Adipose tissue (tissue), 3 donors: Measurements from ENCODE around the gene ARL4D. TPM values are rescaled to one million over a fixed set of nuclear protein-coding genes. Genes with fewer than 3 reads are reported as not detected.
A peak's percentile ranks its signal among the peaks of the same experiment; 100 is the strongest.
"Not testable (repeated sequence)": the region's sequence is repeated elsewhere in the genome, so short reads cannot be mapped to it uniquely, and the experiment has no call there.

ENCODE experiments used
- H3K27ac ChIP-seq: one replicate; pipeline ENCODE4 v1.5.1; 2013; ENCODE audit warnings: low read depth, low read length
- WGBS, 3 donors: extraction: QIAGEN DNeasy Blood & Tissue Kit; methylation state at CpG; one replicate each; pipeline ENCODE4 v1.1.7; 2013; 5-methylcytosine and 5-hydroxymethylcytosine counted together
- polyA plus RNA-seq, 3 donors: library from polyadenylated mRNA; stranded (reverse); fragments of 200-250 nt; gene quantifications; one replicate each; pipeline ENCODE4 v1.2.3, GENCODE V29; 2013
- donor health status: healthy with polysubstance abuse.
- donor health status: Bipolar disorder and iron deficiency.
- donor health status: healthy.

The ARL4D gene
- polyA plus RNA-seq, 3 donors = 7.2 to 58.1 (median 15.1) TPM

DNA sequence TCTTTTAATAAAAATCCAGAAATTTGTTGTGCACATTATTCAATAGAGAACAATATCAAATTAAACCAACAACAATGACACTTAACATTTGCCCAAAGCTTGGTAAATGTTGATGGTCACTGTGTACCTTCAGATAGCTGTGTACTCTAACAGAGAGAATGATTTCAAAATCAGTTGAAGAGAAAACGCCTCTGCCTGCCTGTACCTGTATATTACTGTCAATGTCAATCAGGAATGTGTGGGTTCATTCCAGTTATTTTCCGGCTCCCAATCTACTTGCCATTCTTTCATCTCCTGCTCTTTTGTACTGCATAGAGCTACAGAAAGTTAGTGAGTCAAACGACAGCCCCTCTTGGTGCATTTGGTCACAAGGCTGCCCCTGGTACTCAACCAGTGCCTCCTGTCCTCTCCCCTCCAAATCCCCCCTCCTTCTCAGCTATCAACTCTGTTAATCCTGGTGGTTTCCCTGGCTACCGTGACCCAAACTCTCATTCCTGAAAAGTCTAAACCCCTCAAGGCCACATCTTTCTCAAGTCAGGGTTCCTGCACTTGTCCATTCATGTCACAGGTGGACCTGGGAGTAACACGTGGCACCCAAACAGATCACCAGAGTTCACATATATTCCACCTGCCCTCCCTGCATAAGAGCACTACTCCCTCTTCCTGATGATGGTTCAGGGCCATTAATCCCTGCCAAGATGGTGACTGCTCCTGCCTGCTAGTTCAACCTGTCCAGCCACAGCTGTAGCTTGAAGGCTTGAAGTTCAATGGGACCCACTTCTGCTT is 13.6 kb upstream of the ARL4D start:
- WGBS, 3 donors = 33 to 68% (median 58%) methylated on average over 5 of the region's 5 CpGs
- H3K27ac ChIP-seq = no peak overlapping the region

DNA sequence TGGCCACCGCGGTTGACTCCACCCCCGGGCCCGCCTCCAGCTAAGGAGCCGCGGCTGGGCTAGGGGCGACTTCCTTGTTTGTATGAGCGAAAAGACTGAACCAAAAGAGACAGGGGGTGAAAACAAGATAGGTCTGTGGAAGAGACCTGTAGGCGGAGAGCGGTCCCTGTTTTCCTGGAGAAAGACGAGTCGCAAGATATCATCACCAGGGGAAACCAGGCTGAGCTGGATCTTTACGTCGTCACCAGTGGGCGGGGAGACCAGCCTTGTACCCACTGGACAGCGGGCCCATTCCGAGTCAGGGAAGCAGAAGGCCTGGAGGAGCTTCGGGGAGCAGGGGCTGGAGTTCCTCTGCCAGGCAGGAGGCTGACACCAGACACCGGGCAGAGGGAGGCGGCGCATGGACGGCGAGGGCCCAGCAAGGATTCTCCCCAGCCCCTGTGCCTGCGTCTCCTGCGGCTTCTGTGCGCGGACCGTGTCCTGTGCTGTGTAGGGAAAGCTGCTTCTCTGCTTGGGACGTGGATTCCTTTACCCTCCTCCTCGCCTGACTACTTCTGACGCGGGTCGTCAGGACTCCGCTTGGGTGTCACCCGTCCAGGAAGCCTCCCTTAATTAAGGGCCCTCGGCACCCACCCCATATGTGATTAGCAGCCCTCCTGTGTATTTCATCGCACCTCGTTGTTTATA is 10.3 kb upstream of the ARL4D start:
- WGBS, 3 donors = 0 to 1% (median 0%) methylated on average over 36 to 38 of the region's 38 CpGs
- H3K27ac ChIP-seq = peak overlapping the region; percentile 92

GRCh38 chr17:43389046-43389947 is 9.5 kb upstream of the ARL4D start:
- 1 to 2% (median 2%) methylated on average over 33 of the region's 33 CpGs for WGBS, 3 donors
- H3K27ac ChIP-seq = peak overlapping the region; percentile 92

GRCh38 chr17:43392397-43392796 is 6.4 kb upstream of the ARL4D start:
- WGBS, 3 donors = 87 to 89% (median 89%) methylated on average over 6 of the region's 6 CpGs
- H3K27ac ChIP-seq = no peak overlapping the region

DNA sequence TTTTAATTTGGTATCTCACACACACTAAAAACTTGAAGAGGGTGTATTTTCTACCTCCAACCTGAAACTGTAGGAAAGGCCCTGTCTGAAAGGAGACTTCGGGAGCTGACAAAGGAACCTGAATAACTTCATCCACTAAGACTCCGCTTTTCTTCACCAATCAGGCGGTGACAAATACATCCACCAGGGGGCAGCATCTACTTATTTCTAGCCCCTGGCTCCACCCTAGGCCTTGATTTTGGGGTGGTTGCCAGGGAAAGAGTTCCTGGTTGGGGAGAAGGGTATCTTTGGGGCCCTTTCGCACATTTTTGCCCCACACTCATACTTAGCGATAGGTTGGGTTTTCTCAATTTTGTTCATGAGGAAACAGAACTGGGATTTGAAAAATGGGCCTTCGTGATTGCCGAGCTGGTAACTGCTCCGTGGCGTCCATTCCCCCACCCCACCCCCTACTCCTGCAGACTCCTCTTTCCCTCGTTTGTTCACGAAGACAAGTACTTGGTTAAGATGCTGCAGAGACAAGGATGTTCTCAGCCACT is 4.8 kb upstream of the ARL4D start:
- WGBS, 3 donors = 25% methylated on average over 11 of the region's 11 CpGs
- H3K27ac ChIP-seq = no peak overlapping the region

DNA sequence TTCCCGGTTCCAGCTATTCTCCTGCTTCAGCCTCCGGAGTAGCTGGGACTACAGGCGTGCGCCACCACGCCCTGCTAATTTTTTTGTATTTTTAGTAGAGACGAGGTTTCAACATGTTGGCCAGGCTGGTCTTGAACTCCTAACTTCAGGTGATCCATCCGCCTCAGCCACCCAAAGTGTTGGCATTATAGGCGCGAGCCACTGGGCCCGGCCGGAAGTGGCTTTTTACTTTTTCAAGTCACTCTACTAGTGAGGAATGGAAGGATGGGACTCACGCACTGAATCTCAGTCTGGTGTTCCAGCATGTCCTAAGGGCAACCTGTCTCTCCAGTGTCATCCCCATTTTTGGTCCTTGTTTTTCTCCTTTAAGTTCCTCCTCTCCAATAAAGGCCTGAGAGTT is 4.1 kb upstream of the ARL4D start:
- WGBS, 3 donors = 88 to 92% (median 92%) methylated on average over 12 of the region's 12 CpGs
- not testable (repeated sequence) for H3K27ac ChIP-seq

DNA sequence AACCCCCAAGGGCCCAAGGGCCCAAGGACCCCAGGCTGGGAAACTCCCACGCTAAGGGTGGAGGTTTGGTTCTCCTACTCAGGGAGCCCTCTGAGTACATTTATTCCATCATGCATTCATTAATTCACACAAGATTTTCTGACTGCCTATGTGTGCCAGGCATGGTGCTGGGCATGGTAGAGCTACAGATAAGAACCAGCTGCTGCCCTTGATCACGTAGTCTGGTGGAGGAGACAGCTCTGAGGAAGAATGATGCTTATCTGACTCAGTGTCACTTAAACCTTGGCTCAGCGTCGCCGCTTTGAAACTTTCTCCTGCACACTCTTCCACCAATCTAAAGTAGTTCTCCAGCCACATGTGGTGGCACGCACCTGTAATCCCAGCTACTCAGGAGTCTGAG is 3.6 kb upstream of the ARL4D start:
- WGBS, 3 donors = 82 to 97% (median 96%) methylated on average over 6 of the region's 6 CpGs
- no peak overlapping the region for H3K27ac ChIP-seq

DNA sequence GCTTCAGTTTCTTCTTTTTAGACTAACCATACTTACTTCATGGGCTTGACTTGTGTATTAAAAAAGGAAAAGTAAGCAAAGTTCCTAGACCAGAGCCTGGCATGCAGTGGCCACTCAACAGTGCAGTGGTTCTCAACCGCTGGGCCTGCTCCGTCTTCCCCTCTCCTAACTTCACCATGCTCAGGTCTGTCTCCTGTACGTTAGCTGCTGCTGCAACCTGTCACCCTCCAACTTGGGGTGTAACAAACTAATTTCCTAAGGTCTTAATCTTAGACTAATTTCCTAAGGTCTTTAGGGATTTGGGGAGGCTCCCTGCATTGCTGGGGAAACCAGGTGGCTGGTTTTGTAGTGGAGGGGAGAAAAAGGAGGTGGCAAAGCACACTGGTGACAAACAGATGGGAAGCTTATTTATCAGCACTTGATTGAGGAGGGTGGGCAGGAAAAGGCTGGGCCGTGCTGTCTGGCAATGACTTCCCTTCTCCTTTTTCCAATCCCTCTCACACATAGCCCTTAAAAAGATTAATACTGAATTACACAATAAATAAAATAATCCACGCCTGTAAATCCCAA is 2.2 kb upstream of the ARL4D start:
- H3K27ac ChIP-seq = no peak overlapping the region
- WGBS, 3 donors = 69 to 79% (median 71%) methylated on average over 5 of the region's 5 CpGs

- no peak overlapping the region for H3K27ac ChIP-seq
- WGBS, 3 donors = 61 to 89% (median 63%) methylated on average over 28 of the region's 28 CpGs
These were observed 1.1 kb downstream of the ARL4D start for GRCh38 chr17:43399839-43400328.

- 59 to 76% (median 67%) methylated on average over 4 of the region's 4 CpGs for WGBS, 3 donors
- peak overlapping the region; percentile 34 for H3K27ac ChIP-seq
These were observed 2.3 kb downstream of the ARL4D start for GRCh38 chr17:43400943-43401717.

- no peak overlapping the region for H3K27ac ChIP-seq
- 77 to 92% (median 84%) methylated on average over 6 of the region's 6 CpGs for WGBS, 3 donors
These were observed 3.3 kb downstream of the ARL4D start for GRCh38 chr17:43402078-43402477.

DNA sequence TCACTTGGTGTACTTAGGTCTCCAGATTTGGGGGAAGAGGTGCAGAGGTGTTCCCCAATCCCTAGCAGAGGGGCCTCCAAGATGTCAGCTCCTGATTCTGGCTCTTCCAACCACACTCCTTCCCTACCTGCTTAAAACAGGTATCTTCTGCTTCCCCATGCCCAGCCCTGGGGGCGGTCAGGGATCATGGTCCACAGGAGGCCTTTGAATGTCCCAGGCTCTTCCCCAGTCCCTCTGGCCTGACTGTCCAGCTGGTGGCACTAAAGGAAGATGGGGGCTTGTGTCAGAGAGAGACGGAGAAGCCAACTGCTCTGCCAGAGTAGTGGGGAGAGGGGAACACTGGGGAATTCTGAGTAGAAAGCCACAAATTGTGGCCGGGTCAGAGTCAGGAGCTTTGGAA is 3.8 kb downstream of the ARL4D start:
- WGBS, 3 donors = 80 to 87% (median 87%) methylated on average over 3 of the region's 3 CpGs
- no peak overlapping the region for H3K27ac ChIP-seq

GRCh38 chr17:43403846-43404245 is 5.1 kb downstream of the ARL4D start:
- WGBS, 3 donors = 67 to 85% (median 69%) methylated on average over 5 of the region's 5 CpGs
- H3K27ac ChIP-seq = no peak overlapping the region

GRCh38 chr17:43405861-43406260 is 7.1 kb downstream of the ARL4D start:
- H3K27ac ChIP-seq = no peak overlapping the region

- 59 to 73% (median 71%) methylated on average over 10 of the region's 10 CpGs for WGBS, 3 donors
- H3K27ac ChIP-seq = no peak overlapping the region
These were observed 8.2 kb downstream of the ARL4D start for GRCh38 chr17:43406676-43407645.

- WGBS, 3 donors = 67 to 92% (median 77%) methylated on average over 3 of the region's 3 CpGs
- H3K27ac ChIP-seq = no peak overlapping the region
These were observed 10.3 kb downstream of the ARL4D start for GRCh38 chr17:43409131-43409530.
